ENCODE data around the gene RRP1B. TPM values are rescaled to one million over a fixed set of nuclear protein-coding genes. Genes with fewer than 3 reads are reported as not detected.

Gene RRP1B
- total and polyA plus RNA-seq, 2 of the 13 experiments (the other 11 are each of a cell fraction or from before 2014, with no cell fraction given): 16.3 to 46.2 TPM

- no TSS peak for BruUV-seq (replicated peaks)
- intact Hi-C loops (cut with micrococcal nuclease; ENCODE audit: unreplicated experiment): no loop called here
- Histone ChIP-seq H3K4me1 (ENCODE audit: insufficient read depth, low read length) (peaks cover 13% of the 10 kb centered on the region), H3K79me2 (ENCODE audit: insufficient read depth, low read length) (peaks cover 10% of the 10 kb centered on the region), H4K20me1 (ENCODE audit: insufficient read depth, low read length) (no peaks in the 10 kb centered on the region), H2AFZ (ENCODE audit: low read length) (no peak overlapping the region), H3K27ac (ENCODE audit: extremely low read length, insufficient read depth, low read length) (no peak overlapping the region), H3K9ac (ENCODE audit: insufficient read depth, low read depth, low read length) (no peak overlapping the region), H3K4me2 (ENCODE audit: low read depth, low read length) (no peak overlapping the region), H3K4me3 (replicated peaks in 1 of 3; ENCODE audit: insufficient read depth in 1 of 3, low read depth in 2 of 3, low read length in 3 of 3) (no peak overlapping the region), H3K9me3 (ENCODE audit: low read length) (no peaks in the 10 kb centered on the region), H3K36me3 (replicated peaks in 1 of 2; ENCODE audit: control insufficient read depth in 1 of 2, insufficient read depth in 2 of 2, low read length in 2 of 2) (peaks cover 20 to 69% of the 10 kb centered on the region in 2 experiments), H3K27me3 (ENCODE audit: control insufficient read depth in 1 of 2, insufficient read depth in 2 of 2, low read length in 2 of 2) (no peaks in the 10 kb centered on the region)
- WGBS (ENCODE audit: low lambda C conversion rate): 90% methylated on average over 3 of the region's 3 CpGs
- CTCF ChIA-PET (ENCODE audit: low intra/inter-chr PET ratio, low total read pairs): no interaction called here
- FAIRE-seq (no peak), ATAC-seq (no peak), DNase-seq (ENCODE audit: low spot score) (no peak)
- in situ Hi-C loops (cut with HindIII; ENCODE audit: extremely low pct_ligation_motif_present, low pct_unique_long_range_greater_than_20kb): no loop called here
- POLR2A ChIA-PET: no interaction called here
- TF ChIP-seq RBAK (CRISPR knock-in tag; IDR thresholded peaks at IDR 0.05) (no peak), FUBP1 (CRISPR knock-in tag; IDR thresholded peaks at IDR 0.05; ENCODE audit: borderline replicate concordance) (no peak), NONO (IDR thresholded peaks at IDR 0.05) (no peak), NONO (CRISPR knock-in tag; conservative IDR thresholded peaks at IDR 0.05) (no peak), ZNF687 (CRISPR knock-in tag; IDR thresholded peaks at IDR 0.05) (no peak), MTF2 (CRISPR knock-in tag; IDR thresholded peaks at IDR 0.05; ENCODE audit: borderline replicate concordance) (no peak), SKI (IDR thresholded peaks at IDR 0.05; ENCODE audit: partially characterized antibody) (no peak), ZNF556 (CRISPR knock-in tag; IDR thresholded peaks at IDR 0.05; ENCODE audit: borderline replicate concordance) (no peak), ZNF773 (CRISPR knock-in tag; IDR thresholded peaks at IDR 0.05; ENCODE audit: borderline replicate concordance) (no peak), TBP (CRISPR knock-in tag; IDR thresholded peaks at IDR 0.05) (no peak), CSRNP2 (CRISPR knock-in tag; conservative IDR thresholded peaks at IDR 0.05; ENCODE audit: low read depth) (no peak), ISL2 (CRISPR knock-in tag; IDR thresholded peaks at IDR 0.05) (no peak), SPEN (CRISPR knock-in tag; IDR thresholded peaks at IDR 0.05; ENCODE audit: low read depth) (no peak), ZNF652 (CRISPR knock-in tag; IDR thresholded peaks at IDR 0.05; ENCODE audit: borderline replicate concordance, low read depth) (no peak), ZNF574 (CRISPR knock-in tag; IDR thresholded peaks at IDR 0.05) (no peak), ZNF850 (CRISPR knock-in tag; conservative IDR thresholded peaks at IDR 0.05) (no peak)
Observed at GRCh38 chr21:43675871-43676270, 16.5 kb downstream of the RRP1B start.
